ENCODE results near the gene DUSP8.
"Not testable (repeated sequence)": the region's sequence is repeated elsewhere in the genome, so short reads cannot be mapped to it uniquely, and the experiment has no call there.

The DUSP8 gene

GRCh38 chr11:1513326-1514296, 58.5 kb downstream of the DUSP8 start:
- DNase-seq (ENCODE audit: insufficient read length): no peak
- no peak for FAIRE-seq
- TF ChIP-seq POLR2A (IDR thresholded peaks at IDR 0.05; ENCODE audit: low read depth, low read length) (no peak), TAF1 (IDR thresholded peaks at IDR 0.05; ENCODE audit: borderline replicate concordance, low read depth, low read length) (no peak), POLR2AphosphoS5 (IDR thresholded peaks at IDR 0.05; ENCODE audit: low read depth, low read length) (no peak)

DNA sequence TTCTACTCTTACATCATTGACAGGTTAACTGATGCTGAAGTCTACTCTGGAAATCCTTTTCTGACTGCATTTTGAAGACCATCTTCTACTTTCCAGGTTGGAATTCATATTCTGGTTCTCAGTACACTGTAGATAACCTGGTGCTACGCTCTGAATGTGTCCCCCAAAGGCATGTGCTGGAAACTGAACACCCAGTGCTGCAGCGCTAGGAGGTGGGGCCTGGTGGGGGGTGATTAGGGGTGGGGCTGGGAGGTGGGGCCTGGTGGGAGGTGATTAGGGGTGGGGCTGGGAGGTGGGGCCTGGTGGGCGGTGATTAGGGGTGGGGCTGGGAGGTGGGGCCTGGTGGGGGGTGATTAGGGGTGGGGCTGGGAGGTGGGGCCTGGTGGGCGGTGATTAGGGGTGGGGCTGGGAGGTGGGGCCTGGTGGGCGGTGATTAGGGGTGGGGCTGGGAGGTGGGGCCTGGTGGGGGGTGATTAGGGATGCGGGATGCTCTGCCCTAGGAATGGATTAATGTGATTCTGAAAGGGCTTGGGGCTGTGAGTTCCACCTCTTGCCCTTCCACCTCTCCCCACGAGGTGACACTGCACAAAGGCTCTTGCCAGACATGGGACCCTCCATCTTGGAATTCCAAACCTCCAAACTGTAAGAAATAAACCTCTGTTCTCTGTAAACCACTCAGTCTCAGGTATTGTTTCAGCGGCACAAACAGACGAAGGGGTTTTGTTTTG, 59.4 kb downstream of the DUSP8 start:
- DNase-seq (ENCODE audit: insufficient read length); FAIRE-seq: not testable (repeated sequence)

DNA sequence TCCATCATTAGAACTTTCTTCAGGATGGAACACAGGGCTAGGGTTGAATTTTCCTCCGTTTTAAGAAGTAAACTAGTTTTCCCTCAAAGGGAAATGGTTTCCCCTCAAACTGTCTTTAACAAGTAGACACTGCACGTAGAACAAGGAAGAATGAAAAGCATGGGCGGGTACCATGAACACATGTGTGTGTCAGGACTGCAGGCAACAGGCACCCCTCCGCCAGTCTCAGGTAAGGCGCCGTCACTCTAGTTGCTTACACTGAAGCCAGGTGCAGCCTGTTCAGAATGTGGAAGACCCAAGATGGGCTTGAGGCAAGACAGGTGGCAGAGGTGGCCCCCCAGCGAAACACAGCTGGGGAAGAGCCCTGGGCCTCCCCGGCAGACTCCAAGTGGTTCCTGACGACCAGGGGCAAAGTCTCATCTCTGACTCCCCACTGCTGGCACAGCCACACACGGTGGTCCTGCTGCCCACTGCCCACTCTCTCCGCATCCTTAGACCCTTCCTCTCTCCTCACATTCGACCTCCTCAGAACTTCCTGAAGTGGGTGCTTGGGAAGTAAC, 60.1 kb downstream of the DUSP8 start:
- FAIRE-seq: no peak
- DNase-seq (ENCODE audit: insufficient read length): no peak
- TF ChIP-seq POLR2A (IDR thresholded peaks at IDR 0.05; ENCODE audit: low read depth, low read length) (no peak), POLR2AphosphoS5 (IDR thresholded peaks at IDR 0.05; ENCODE audit: low read depth, low read length) (no peak)

DNA sequence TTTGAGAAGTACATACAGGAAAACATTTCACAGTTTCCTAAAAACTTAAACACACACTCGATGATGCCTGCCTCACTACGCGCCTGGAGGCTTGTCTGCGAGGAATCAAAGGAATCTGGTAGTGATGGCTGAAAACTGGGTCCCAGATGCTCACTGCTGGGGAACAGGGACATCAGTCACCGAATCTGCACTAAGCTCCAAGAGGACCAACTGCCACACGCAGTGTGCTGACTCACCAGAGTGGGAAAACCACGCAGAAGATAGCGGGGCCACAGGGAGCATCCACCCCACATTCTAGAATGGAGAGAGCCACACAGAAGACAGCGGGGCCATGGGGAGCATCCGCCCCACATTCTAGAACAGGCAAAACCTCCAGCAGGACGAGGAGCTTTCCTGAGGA, 61.1 kb downstream of the DUSP8 start:
- DNase-seq (ENCODE audit: insufficient read length) (no peak), FAIRE-seq (no peak)
- TF ChIP-seq POLR2A (IDR thresholded peaks at IDR 0.05; ENCODE audit: low read depth, low read length) (no peak), POLR2AphosphoS5 (IDR thresholded peaks at IDR 0.05; ENCODE audit: low read depth, low read length) (no peak), TAF1 (IDR thresholded peaks at IDR 0.05; ENCODE audit: borderline replicate concordance, low read depth, low read length) (no peak)

- FAIRE-seq; DNase-seq (ENCODE audit: insufficient read length): not testable (repeated sequence)
Observed at GRCh38 chr11:1510351-1510750, 61.7 kb downstream of the DUSP8 start.

DNA sequence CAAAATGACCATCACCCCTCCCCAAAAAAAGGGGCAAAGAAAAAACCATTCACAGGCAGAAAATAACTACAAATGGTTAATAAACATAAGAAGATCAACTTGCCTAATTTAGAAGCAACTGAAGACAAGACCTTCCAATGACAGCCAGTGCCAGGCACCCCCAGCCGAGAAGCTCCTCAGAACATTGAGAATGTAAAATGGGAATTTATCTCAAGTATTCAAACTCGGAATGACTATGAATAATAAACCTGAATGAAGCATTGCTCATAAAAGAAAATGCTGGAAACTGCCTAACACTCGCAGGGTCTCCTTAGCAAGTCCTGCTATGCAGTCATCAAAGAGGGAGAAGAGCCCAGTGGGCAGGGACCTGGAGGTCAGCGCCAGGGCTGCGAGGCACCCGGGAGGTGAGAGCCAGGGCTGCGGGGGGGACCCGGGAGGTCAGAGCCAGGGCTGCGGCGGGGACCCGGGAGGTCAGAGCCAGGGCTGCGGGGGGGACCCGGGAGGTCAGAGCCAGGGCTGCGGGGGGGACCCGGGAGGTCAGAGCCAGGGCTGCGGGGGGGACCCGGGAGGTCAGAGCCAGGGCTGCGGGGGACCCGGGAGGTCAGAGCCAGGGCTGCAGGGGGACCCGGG, 62.3 kb downstream of the DUSP8 start:
- FAIRE-seq: no peak
- no peak for DNase-seq (ENCODE audit: insufficient read length)
- no peak for TF ChIP-seq TAF1 (IDR thresholded peaks at IDR 0.05; ENCODE audit: borderline replicate concordance, low read depth, low read length)
- no peak for TF ChIP-seq POLR2A (IDR thresholded peaks at IDR 0.05; ENCODE audit: low read depth, low read length)
- no peak for TF ChIP-seq POLR2AphosphoS5 (IDR thresholded peaks at IDR 0.05; ENCODE audit: low read depth, low read length)

DNA sequence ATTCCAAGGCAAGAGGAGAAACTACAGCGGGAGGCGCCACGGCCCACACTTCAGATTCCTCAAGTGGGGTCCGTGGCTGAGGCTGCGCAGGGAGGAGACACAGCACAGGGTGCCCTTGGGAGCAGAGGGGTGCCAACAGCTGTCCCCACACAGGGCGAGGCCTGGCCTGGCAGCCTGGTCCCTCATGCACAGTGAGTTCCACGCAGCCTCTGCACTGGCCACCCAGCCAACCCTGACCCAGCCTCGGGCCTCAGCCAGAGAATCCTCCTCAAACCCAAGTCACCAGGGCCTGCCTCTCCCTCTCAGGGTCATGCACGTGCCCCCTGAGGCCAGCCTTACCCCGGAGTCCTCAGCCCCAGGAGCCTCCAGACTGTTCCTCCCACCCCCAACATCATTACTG, 63.1 kb downstream of the DUSP8 start:
- FAIRE-seq (no peak), DNase-seq (ENCODE audit: insufficient read length) (no peak)
- TF ChIP-seq POLR2A (IDR thresholded peaks at IDR 0.05; ENCODE audit: low read depth, low read length) (no peak), TAF1 (IDR thresholded peaks at IDR 0.05; ENCODE audit: borderline replicate concordance, low read depth, low read length) (no peak), POLR2AphosphoS5 (IDR thresholded peaks at IDR 0.05; ENCODE audit: low read depth, low read length) (no peak)

DNA sequence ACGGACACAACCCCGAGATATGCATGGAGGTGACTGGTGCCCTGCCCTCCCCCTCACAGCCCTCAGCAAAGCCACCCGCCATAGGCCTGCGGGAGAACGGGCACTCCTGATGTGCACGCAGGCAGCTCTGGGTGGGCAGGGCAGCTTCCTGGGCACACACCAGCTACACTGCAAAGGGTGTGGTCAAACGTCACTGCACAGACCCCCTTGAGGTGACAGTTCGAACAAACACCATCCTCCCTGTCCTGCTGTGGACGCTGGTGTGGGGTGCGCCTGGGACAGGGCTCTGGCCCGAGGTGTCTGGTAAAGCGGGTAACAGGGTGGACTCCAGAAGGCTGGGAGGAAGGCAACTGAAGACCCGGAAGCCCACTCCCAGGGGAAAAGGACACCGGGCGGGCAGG, 63.6 kb downstream of the DUSP8 start:
- DNase-seq (ENCODE audit: insufficient read length) (no peak), FAIRE-seq (no peak)
- no peak for TF ChIP-seq POLR2A (IDR thresholded peaks at IDR 0.05; ENCODE audit: low read depth, low read length)

DNA sequence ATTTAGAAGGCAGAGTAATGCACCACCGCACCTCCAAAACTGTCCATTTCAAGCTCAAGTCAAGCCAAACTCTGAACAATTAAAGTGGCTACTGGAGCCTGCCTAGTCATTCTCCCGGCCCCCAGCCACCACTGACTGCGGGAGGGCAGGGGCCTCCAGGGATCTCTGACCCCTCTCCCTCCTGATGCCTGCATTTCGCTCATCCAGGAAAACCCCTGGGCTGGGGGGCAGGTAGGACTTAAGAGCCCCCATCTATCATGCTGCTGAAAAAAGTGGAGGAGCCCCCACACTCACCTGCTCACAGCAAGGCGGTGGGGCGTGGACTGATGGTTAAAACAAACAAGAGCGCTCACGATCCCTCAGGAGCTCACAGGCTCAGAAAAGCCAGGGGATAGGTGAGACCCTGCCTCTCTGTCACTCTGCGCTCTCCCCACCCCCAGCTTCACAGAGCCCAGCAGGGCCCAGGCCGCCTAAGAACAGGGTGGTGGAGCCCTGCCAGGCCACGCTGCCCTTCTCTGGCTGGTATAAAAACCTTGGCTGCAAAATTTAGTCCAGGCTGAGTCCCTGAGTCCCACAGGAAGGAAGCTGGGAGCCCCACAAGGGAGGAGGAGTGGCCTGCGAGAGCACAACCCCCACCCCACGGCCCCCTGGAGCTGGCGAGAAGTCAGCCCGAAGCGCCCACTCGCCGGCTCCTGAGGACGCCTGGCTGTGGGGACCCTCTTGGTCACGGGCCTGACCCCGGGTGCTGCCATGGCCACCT, 64.5 kb downstream of the DUSP8 start:
- FAIRE-seq (no peak), DNase-seq (ENCODE audit: insufficient read length) (no peak)
- no peak for TF ChIP-seq TAF1 (IDR thresholded peaks at IDR 0.05; ENCODE audit: borderline replicate concordance, low read depth, low read length)
- no peak for TF ChIP-seq POLR2A (IDR thresholded peaks at IDR 0.05; ENCODE audit: low read depth, low read length)
- no peak for TF ChIP-seq POLR2AphosphoS5 (IDR thresholded peaks at IDR 0.05; ENCODE audit: low read depth, low read length)

- DNase-seq (ENCODE audit: insufficient read length): no peak
- FAIRE-seq: no peak
- TF ChIP-seq TAF1 (IDR thresholded peaks at IDR 0.05; ENCODE audit: borderline replicate concordance, low read depth, low read length) (no peak), POLR2A (IDR thresholded peaks at IDR 0.05; ENCODE audit: low read depth, low read length) (no peak), POLR2AphosphoS5 (IDR thresholded peaks at IDR 0.05; ENCODE audit: low read depth, low read length) (no peak)
Observed at GRCh38 chr11:1506981-1507380, 65.1 kb downstream of the DUSP8 start.

DNA sequence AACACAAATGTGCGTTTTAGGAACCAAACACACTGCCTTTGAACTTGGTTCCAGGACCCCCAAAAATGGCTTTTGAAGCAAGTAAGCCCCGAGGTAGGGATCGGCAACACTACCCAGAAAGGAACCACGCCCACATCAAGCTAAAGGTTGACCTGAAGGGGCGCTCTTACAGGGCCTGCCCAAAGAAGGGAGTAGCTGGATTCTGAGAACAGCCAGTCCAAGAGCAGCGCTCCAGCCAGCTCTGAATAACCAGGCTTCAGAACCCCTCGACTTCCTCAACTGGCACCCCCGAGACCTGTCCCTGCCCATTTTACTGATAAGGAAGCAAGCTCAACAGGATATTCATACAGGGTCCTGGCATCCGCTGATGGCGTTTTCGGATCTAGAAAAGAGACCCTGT, 66.6 kb downstream of the DUSP8 start:
- FAIRE-seq: no peak
- no peak for TF ChIP-seq POLR2AphosphoS5 (IDR thresholded peaks at IDR 0.05; ENCODE audit: low read depth, low read length)
- TF ChIP-seq TAF1 (IDR thresholded peaks at IDR 0.05; ENCODE audit: borderline replicate concordance, low read depth, low read length): no peak
- no peak for TF ChIP-seq POLR2A (IDR thresholded peaks at IDR 0.05; ENCODE audit: low read depth, low read length)
- no peak for DNase-seq (ENCODE audit: insufficient read length)

Data from GM12892 (cell line).